PC-3 (cell line): ENCODE results near the gene ETV3.

Experiments
- EZH2phosphoT487 ChIP-seq: fragments of 300-600 bp; sonication (generic); IDR thresholded peaks from 2 replicates; pipeline ENCODE4 v1.6.1; 2018; ENCODE audit warnings: mild to moderate bottlenecking, antibody characterized with exemption, low read length, borderline replicate concordance
- TF ChIP-seq, protein P1 (sequence below): fragments of 300-600 bp; sonication (generic); conservative IDR thresholded peaks from 2 replicates; pipeline ENCODE4 v1.5.1; 2017; ENCODE audit warnings: antibody characterized with exemption, low read depth, mild to moderate bottlenecking, low read length

DNA sequence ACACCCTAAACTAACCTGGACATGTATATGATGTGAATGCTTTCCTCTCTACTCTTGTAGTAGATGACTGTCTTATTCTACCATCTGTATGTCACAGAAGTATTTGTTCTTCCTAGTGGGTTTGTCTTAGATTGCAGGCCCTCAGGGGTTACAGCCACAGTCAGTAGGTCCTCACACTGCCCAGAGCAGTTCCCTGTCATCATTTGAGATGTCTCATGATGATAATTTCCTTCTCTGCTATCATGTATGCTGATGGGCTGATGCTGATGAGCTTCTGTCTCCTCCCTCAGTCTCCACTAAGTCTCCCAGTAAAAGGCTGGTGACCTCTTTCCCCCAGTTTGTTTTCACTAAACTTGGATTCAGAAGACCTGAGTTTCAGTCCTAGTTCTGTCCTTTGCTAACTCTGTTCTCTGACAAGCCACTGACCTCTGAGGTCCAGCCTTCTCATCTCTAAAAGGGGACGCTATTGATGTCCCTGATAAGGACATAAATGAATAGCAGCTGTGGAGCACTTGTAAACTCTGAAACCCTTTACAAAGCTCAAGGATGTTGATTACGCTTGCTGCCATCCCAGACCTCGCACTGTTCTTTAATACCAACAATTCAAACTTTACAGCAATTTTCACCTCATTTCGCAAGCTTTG, 3.1 kb upstream of the ETV3 start:
- TF ChIP-seq, protein P1, sequence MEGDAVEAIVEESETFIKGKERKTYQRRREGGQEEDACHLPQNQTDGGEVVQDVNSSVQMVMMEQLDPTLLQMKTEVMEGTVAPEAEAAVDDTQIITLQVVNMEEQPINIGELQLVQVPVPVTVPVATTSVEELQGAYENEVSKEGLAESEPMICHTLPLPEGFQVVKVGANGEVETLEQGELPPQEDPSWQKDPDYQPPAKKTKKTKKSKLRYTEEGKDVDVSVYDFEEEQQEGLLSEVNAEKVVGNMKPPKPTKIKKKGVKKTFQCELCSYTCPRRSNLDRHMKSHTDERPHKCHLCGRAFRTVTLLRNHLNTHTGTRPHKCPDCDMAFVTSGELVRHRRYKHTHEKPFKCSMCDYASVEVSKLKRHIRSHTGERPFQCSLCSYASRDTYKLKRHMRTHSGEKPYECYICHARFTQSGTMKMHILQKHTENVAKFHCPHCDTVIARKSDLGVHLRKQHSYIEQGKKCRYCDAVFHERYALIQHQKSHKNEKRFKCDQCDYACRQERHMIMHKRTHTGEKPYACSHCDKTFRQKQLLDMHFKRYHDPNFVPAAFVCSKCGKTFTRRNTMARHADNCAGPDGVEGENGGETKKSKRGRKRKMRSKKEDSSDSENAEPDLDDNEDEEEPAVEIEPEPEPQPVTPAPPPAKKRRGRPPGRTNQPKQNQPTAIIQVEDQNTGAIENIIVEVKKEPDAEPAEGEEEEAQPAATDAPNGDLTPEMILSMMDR: no peak
- no peak for TF ChIP-seq EZH2phosphoT487
